DOHH2 (cell line): ENCODE measurements around the gene ZNF276.

Experiments used
- H3F3A ChIP-seq: fragments of 200-600 bp; sonication (generic), shearing (Covaris generic); 2 replicates; pipeline ENCODE4 v1.6.0; 2016; ENCODE audit warnings: antibody characterized with exemption, mild to moderate bottlenecking; ENCODE audit not compliant: control insufficient read depth, insufficient read depth
- H3K27ac ChIP-seq: fragments of 200-600 bp; sonication (generic); 2 replicates; pipeline ENCODE4 v1.5.1; 2014; ENCODE audit warnings: low read depth, mild to moderate bottlenecking, low read length, moderate library complexity
- H3K27me3 ChIP-seq: fragments of 200-600 bp; sonication (generic); 2 replicates; pipeline ENCODE4 v1.6.1; 2014; ENCODE audit warnings: mild to moderate bottlenecking, low read length, mixed read lengths; ENCODE audit not compliant: control insufficient read depth
- H3K36me3 ChIP-seq: fragments of 200-600 bp; sonication (generic); 2 replicates; pipeline ENCODE4 v1.6.1; 2014; ENCODE audit warnings: mild to moderate bottlenecking, low read length, moderate library complexity, mixed read lengths; ENCODE audit not compliant: control insufficient read depth
- H3K4me1 ChIP-seq: fragments of 200-600 bp; sonication (generic); 2 replicates; pipeline ENCODE4 v1.6.1; 2014; ENCODE audit warnings: mild to moderate bottlenecking, low read length, mixed read lengths; ENCODE audit not compliant: control insufficient read depth
- H3K4me2 ChIP-seq: fragments of 200-600 bp; sonication (generic); 2 replicates; pipeline ENCODE4 v1.6.0; 2014; ENCODE audit warnings: mild to moderate bottlenecking, low read length, moderate library complexity
- H3K4me3 ChIP-seq: fragments of 200-600 bp; sonication (generic); 2 replicates; pipeline ENCODE4 v1.5.1; 2014; ENCODE audit warnings: mild to moderate bottlenecking, low read length, mixed read lengths
- H3K79me2 ChIP-seq: fragments of 200-600 bp; sonication (generic); 2 replicates; pipeline ENCODE4 v1.6.1; 2014; ENCODE audit warnings: mild to moderate bottlenecking, low read length, mixed read lengths; ENCODE audit not compliant: control insufficient read depth
- H3K9me2 ChIP-seq: fragments of 200-600 bp; sonication (generic); replicated peaks from 2 replicates; pipeline ENCODE4 v1.6.1; 2014; ENCODE audit warnings: mild to moderate bottlenecking, low read length, mixed read lengths; ENCODE audit not compliant: control insufficient read depth
- H3K9me3 ChIP-seq: fragments of 200-600 bp; sonication (generic); 2 replicates; pipeline ENCODE4 v1.6.1; 2014; ENCODE audit warnings: antibody characterized with exemption, low read length, mixed read lengths; ENCODE audit not compliant: control insufficient read depth, insufficient read depth
- H4K20me1 ChIP-seq: fragments of 200-600 bp; sonication (generic); 2 replicates; pipeline ENCODE4 v1.6.0; 2014; ENCODE audit warnings: low read depth, mild to moderate bottlenecking, antibody characterized with exemption, low read length, moderate library complexity; ENCODE audit not compliant: control insufficient read depth, insufficient read depth
- EZH2phosphoT487 ChIP-seq: fragments of 200-600 bp; sonication (generic); IDR thresholded peaks from 2 replicates; pipeline ENCODE4 v1.6.1; 2017; ENCODE audit warnings: borderline replicate concordance, mild to moderate bottlenecking, antibody characterized with exemption, low read length, moderate library complexity, mixed read lengths
- TF ChIP-seq, protein P1 (sequence below): fragments of 200-600 bp; sonication (generic); IDR thresholded peaks from one replicate; pipeline ENCODE4 v1.5.1; 2014; ENCODE audit warnings: antibody characterized with exemption, mild to moderate bottlenecking, low read depth, low read length; ENCODE audit not compliant: poor library complexity, severe bottlenecking

ZNF276 gene

DNA sequence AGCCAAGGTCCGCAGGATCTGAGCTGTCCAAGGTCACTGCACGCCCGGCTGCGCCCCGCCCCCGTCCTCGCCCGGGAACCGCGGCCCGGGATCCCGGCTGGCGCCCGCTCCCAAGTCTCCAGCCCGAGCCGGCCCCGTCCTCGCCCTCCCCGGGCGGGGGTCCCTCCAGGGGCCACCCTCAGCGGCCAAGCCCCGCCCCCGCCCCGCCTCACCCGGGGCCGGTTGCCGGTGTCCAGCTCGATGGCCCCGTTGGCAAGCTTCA lies 855 bp upstream of the ZNF276 start:
- peaks cover 14% of the 10 kb centered on the region for H3K79me2 ChIP-seq
- H3K27me3 ChIP-seq, result peaks cover 7% of the 10 kb centered on the region
- H3F3A ChIP-seq, result peaks cover 10% of the 10 kb centered on the region
- TF ChIP-seq, protein P1, sequence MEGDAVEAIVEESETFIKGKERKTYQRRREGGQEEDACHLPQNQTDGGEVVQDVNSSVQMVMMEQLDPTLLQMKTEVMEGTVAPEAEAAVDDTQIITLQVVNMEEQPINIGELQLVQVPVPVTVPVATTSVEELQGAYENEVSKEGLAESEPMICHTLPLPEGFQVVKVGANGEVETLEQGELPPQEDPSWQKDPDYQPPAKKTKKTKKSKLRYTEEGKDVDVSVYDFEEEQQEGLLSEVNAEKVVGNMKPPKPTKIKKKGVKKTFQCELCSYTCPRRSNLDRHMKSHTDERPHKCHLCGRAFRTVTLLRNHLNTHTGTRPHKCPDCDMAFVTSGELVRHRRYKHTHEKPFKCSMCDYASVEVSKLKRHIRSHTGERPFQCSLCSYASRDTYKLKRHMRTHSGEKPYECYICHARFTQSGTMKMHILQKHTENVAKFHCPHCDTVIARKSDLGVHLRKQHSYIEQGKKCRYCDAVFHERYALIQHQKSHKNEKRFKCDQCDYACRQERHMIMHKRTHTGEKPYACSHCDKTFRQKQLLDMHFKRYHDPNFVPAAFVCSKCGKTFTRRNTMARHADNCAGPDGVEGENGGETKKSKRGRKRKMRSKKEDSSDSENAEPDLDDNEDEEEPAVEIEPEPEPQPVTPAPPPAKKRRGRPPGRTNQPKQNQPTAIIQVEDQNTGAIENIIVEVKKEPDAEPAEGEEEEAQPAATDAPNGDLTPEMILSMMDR, result no peak
- TF ChIP-seq EZH2phosphoT487, result no peak
- H3K36me3 ChIP-seq, result peaks cover 30% of the 10 kb centered on the region
- no peak overlapping the region for H3K27ac ChIP-seq
- peaks cover 16% of the 10 kb centered on the region for H4K20me1 ChIP-seq
- H3K9me3 ChIP-seq, result no peaks in the 10 kb centered on the region
- peaks cover 17% of the 10 kb centered on the region for H3K4me1 ChIP-seq
- H3K9me2 ChIP-seq, result no peaks in the 10 kb centered on the region
- peak overlapping the region; percentile 83 for H3K4me3 ChIP-seq
- peak overlapping the region; percentile 91 for H3K4me2 ChIP-seq

DNA sequence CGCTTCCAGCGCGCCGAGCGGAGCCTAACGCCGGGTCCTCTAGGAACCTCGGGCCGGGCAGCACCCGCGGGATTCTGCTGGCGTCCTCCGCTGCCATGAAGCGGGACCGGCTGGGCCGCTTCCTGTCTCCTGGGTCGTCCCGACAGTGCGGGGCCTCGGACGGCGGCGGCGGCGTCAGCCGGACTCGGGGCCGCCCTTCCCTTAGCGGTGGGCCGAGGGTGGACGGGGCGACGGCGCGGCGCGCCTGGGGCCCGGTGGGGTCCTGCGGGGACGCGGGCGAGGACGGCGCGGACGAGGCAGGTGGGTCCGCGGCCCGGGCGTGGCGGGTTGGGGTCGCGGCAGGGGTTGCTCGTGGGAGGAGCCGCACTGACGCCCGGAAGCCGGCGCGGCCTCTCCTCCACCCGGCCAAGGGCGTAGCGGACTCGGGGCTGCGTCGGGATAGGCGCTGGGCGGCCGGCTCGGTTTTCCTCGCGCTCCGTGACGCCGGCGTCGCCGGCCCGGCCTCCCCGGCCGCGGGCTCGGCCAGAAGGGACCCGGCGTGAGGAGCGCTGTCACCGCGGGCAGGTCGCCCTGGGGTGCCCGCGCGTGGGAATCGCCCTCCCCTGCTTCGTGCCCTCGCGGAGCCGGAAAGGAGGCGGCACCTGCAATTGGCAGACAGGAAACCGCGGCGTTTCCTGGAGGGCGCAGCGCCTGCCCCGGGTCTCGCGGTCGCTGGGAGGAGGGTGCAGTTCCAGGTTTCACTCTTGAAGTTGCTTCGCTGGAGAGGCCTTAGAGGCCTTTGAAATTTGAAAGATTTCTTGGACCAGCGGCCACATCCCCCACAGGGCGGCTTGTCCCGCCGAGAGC lies 432 bp downstream of the ZNF276 start:
- no peak for TF ChIP-seq EZH2phosphoT487
- TF ChIP-seq, protein P1, result no peak
- peaks cover 16% of the 10 kb centered on the region for H4K20me1 ChIP-seq
- H3K4me1 ChIP-seq, result peaks cover 17% of the 10 kb centered on the region
- H3K27ac ChIP-seq, result peak overlapping the region; percentile 29
- peaks cover 30% of the 10 kb centered on the region for H3K36me3 ChIP-seq
- peak overlapping the region; percentile 91 for H3K4me2 ChIP-seq
- peaks cover 7% of the 10 kb centered on the region for H3K27me3 ChIP-seq
- no peaks in the 10 kb centered on the region for H3K9me2 ChIP-seq
- H3F3A ChIP-seq, result peaks cover 10% of the 10 kb centered on the region
- peaks cover 14% of the 10 kb centered on the region for H3K79me2 ChIP-seq
- H3K9me3 ChIP-seq, result no peaks in the 10 kb centered on the region
- peak overlapping the region; percentile 83 for H3K4me3 ChIP-seq

DNA sequence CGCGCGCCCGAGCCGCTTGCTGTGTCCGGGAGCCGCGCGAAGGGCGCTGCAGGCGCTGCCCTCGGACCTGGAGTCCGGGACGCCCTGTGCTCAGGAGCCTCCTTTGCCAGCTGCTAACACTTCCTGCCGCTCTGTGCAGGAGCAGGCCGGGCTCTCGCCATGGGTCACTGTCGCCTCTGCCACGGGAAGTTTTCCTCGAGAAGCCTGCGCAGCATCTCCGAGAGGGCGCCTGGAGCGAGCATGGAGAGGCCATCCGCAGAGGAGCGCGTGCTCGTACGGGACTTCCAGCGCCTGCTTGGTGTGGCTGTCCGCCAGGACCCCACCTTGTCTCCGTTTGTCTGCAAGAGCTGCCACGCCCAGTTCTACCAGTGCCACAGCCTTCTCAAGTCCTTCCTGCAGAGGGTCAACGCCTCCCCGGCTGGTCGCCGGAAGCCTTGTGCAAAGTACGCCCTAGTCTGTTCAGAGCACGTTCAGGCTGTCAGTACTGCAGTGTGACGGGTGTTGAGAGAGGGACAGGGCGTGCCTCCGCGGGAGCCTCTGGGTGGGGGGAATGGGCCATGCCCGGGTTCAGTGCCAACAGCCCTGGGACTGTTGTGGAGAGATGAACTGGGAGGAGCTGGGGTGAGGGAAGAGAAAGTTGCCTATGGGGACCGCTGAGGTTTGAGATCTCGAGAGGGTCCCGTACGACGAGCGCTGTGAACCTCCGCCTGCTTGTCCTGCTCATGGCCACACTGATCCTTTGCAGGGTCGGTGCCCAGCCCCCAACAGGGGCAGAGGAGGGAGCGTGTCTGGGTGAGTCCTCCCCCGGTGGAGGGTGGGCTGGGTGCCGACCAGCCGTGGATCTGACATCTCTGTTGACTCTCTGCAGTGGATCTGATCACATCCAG lies 1.3 kb downstream of the ZNF276 start:
- peak overlapping the region; percentile 91 for H3K4me2 ChIP-seq
- TF ChIP-seq EZH2phosphoT487, result no peak
- TF ChIP-seq, protein P1, result no peak
- H3K4me1 ChIP-seq, result peaks cover 17% of the 10 kb centered on the region
- H4K20me1 ChIP-seq, result peaks cover 16% of the 10 kb centered on the region
- H3K9me3 ChIP-seq, result no peaks in the 10 kb centered on the region
- peak overlapping the region; percentile 29; the same call in 1 of the 2 replicates for H3K27ac ChIP-seq
- peak overlapping the region; percentile 83 for H3K4me3 ChIP-seq
- H3K36me3 ChIP-seq, result peaks cover 27% of the 10 kb centered on the region
- H3K79me2 ChIP-seq, result peaks cover 14% of the 10 kb centered on the region
- peaks cover 7% of the 10 kb centered on the region for H3K27me3 ChIP-seq
- H3F3A ChIP-seq, result peaks cover 10% of the 10 kb centered on the region
- no peaks in the 10 kb centered on the region for H3K9me2 ChIP-seq
